ENCODE measurements around the gene PSTK.

PSTK gene

DNA sequence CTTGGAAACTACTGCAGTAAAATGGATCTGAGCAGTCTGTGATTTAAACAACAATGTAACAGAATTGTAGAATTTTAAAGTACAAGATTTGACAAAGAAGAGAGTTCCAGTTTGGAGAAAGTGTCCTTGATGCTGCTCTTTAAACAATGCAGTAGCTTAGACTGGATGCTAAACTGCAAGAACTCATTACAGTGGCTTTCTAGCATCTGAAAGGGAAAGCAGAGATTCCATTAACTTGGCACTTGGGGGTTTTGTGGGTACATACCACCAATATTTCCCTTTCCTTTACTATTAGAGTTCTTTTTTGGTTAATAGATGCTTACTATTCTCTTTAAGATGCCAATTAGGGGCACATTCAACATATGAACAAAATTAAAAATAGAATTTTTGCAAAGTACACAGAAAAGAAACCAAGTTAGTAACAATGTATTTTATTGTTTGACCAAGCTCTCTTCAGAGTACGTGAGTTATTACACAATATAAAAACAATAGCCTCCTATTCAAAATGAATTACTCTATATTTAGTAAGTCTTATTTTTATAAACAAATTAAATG, 11.9 kb downstream of the PSTK start:
- no peak for DNase-seq (ENCODE audit: low read depth)

DNA sequence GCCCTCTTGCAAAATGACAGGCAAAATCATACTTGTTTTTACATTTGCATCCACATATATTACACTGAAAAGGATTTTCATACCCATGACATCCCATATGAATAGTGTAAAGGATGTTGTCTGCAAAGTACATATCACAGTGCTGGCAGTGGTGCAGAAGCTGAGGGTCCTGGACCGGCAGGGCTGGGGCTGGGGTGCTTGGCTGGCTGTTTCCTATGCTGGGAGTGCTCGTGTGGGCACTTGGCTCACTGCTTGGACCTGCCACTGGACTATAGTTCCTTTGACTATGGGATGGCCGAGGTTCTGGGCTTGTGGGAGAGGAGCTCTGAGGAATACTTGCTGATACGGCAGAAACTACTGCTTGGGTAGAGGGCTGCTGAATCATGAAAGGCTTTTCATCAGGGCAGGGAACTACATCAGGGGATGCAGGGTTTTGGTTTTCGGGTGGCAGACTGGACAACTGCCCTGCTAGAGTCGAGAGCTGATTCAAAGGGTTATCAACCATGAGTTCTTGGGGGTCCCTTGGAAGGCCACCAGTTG, 13.7 kb downstream of the PSTK start:
- DNase-seq (ENCODE audit: low read depth), result no peak

DNA sequence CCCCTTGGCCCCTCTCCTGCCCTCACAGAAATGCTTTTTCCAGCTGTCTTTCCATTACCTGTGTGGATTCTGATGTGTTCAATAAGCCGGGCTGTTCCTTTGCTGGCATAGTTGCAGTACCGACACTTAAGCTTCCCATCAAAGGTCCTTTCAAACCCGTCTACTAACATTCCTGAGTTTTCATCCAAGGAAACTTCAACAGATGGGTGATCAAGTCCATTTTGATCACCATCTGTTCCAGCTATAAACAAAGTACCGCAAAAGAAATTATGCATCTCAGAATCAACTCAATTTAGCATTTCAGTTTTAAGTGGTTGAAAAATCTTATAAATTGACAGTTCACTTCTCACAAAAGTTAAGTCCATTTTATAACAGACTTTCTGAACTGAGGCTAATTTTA, 15.7 kb downstream of the PSTK start:
- DNase-seq (ENCODE audit: low read depth), result no peak

DNA sequence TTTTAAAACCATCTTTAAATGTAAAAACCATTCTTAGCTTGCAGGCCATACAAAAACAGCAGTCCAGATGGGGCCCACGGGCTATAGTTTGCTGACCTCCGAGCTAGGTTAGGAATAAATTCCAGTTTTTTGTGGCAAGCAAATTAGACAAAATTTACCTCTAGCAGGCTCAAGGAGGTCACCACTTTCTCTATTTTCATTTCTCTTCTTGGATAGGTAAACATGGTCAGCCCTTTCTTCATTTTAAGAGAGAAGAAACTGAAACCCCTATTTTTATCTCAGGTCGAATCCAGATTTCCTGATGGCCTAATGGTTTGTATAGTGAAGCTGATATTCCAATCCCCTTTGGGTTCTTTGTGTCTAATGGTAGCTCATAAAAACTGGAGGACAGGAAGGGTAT, 17.7 kb downstream of the PSTK start:
- DNase-seq (ENCODE audit: low read depth), result no peak

DNA sequence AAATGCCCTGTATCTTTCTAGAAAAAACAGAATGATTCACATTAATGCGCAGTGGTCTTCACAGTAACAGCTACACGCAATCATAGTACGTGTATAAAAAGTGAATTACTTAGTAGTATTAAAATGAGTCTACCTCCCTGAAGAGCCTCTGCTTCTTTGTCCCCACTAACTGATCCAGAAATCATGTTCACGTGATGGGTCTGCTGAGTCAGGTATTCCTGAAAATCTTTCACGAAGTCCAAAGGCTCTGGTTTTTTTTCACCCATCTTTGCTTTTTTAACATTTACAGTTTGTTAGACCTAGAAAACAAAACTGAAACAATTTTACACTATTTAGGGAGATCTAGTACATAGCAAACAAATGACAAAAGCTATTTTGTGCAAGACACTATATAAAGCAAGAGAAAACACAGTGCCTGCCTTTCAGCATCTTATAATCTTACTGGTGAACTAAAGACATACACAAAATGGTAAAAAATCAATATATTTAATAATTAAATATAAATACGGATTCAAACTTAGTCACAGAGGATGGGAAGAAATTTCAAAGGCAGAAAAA, 18.2 kb downstream of the PSTK start:
- no peak for DNase-seq (ENCODE audit: low read depth)

DNA sequence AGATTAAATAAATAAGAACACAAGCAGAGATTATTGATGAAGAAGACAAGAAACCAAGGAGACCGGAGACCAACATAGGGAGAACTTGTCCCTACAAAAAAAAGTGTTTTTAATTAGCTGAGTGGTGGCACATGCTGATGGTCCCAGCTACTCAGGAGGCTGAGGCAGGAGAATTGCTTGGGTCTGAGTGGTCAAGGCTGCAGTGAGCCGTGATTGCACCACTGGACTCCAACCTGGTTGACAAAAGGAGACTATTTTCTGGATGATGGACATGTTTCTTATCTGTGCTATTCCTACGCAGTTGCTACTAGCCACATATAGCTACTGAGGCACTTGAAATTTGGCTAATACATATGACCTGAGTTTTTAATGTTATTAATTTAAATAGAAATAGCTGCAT, 18.7 kb downstream of the PSTK start:
- DNase-seq (ENCODE audit: low read depth), result no peak

DNA sequence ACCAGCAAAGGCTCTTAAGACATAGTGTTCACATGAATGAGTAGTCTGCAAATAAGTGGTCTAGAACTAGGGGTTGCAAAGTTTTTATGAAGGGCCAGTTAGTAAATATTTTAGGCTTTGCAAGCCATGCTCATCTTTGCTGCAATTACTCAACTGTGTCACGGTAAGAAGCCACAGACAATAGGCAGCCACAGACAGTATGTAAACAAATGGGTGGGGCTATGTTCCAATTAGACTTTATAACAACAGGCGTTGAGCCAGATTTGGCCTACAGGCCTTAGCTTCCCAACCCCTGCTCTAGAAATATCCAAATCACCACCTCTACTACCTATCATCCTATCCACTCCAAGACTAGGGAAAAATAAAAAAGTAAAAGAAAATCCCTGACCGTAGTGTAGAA, 19.1 kb downstream of the PSTK start:
- DNase-seq (ENCODE audit: low read depth), result no peak

DNA sequence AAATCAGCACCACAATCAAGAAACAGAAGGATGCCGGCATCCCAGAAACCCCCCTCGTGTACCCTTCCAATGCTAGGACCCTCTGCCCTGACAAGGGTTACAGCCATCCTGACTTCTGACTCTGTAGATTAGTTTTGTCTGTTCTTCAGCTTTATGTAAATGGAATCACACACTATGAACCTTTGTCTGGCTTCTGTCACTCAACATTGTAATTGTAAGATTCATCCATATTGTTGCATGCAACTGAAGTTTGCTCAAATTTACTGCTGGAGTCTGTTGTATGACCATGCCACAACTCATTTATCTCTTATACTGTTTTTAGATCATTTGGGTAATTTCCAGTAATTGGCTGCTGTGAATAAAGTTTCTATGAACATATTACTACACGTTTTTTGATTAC, 20.0 kb downstream of the PSTK start:
- DNase-seq (ENCODE audit: low read depth), result no peak

DNA sequence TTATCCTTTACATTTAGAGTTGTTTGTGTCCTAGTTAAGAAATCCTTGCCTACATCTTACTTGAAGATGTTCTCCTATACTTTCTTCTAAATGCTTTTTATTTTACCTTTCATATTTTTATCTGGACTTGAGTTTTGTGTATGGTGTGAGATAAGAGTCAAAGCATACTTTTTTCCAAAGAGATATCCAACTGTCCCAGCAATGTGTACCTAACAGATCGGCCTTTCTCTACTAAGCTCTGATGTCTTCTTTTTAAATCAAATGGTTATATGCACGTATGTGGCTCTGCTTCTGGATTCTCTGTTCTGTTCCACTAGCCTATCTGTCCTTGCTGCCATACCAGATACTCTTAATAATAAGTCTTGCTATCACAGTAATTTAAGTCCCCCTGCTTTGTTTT, 21.2 kb downstream of the PSTK start:
- no peak for DNase-seq (ENCODE audit: low read depth)

DNA sequence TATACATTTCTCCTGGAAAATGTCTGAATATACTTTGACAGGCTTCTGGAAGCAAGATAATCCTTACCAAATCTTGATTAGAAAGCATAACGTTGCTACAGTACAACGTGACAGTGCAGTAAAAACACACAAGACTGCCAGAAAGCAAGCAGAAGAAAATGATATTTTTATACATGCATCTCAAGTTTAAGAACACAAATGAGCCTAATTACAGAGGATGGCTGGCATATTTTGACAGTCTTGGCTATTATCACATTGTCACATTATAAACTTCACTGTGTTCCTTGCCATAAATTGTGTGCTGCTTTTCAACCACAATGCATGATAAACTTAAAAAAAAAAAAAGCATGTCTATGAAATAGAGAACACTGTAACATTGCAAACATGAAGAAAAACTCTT, 24.1 kb downstream of the PSTK start:
- no peak for DNase-seq (ENCODE audit: low read depth)

DNA sequence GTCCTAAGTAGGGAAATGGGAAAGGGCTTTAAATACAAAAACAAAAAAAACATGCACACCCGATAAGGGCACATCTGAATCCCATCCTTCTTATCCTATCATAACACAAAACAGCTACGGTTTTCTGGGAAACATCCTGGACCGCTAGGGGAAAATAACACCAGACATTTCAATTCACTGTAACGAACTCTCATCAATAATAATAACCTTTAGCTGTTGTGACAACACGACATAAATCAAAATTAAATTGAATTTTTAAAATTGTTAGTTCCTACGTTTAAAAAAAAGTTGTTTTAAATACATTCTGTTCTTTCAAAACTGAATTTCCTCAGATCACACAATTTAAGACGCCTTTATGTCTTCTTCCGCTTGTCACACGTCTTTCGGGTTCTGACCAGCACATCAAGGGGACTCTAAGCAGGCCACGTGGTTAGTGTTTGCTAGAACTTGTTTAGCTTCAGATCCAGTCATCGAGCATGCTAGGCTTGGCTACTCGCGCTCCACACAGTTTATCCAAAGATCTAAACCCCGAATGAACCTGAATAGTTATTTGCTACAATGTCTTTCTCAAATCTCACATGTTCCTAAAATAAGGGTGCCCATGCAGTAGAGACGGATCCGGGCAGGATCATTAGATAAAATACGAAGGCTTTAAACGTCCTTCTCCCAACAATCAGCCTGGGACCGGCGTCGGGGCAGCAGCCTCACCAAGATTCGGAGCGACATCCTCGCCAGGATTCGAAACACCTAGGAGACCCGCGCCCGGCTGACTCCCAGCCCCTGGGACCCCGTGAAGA, 27.6 kb downstream of the PSTK start:
- peak; percentile 30 for DNase-seq (ENCODE audit: low read depth)

DNA sequence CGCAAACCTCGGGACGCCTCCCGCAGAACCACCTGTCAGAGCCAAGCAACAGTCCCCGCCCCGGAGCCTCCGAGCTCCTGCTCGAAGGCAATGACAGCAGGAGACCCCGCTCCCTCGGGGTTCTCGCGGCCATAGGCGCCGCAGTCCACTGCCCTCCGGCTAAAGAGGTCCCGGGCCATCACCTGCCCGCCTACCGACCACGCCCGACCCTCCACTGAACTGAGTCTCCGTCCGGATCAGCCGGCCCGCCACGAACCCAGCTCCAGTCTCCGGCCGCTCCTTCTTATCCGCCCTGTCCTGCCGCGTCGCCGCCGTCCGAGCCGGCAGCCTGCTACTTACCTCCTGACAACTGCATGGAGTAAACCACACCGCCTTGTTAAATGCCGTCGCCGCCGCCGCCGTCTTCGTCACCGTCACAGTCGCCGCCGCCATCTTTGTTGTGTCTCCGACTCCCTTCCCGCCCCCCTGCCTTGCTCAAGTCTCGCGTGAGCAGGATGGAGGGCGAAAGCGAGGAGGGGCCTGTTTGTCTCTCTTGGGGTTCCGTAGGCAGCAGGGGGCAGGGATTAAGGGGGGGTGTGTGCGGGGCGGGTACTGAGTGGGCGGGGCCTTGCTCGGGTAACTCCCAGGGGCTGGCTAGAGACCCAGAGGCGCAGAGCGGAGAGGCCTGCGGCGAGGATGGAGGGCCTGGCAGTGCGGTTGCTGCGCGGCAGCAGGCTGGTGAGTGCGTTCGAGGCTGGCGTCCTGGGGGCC, 28.3 kb downstream of the PSTK start, which contains the start of the genes ACADSB and IKZF5:
Gene ACADSB, plus strand, starts transcription at position 652 of the 750 bp plus-strand sequence. Its CDS starts 24 bp downstream, at position 676.
Gene IKZF5, minus strand, starts transcription at position 441 of the 750 bp plus-strand sequence. CDS start 10,170 bp downstream, outside the sequence.
- peak; percentile 96 for DNase-seq (ENCODE audit: low read depth)

DNA sequence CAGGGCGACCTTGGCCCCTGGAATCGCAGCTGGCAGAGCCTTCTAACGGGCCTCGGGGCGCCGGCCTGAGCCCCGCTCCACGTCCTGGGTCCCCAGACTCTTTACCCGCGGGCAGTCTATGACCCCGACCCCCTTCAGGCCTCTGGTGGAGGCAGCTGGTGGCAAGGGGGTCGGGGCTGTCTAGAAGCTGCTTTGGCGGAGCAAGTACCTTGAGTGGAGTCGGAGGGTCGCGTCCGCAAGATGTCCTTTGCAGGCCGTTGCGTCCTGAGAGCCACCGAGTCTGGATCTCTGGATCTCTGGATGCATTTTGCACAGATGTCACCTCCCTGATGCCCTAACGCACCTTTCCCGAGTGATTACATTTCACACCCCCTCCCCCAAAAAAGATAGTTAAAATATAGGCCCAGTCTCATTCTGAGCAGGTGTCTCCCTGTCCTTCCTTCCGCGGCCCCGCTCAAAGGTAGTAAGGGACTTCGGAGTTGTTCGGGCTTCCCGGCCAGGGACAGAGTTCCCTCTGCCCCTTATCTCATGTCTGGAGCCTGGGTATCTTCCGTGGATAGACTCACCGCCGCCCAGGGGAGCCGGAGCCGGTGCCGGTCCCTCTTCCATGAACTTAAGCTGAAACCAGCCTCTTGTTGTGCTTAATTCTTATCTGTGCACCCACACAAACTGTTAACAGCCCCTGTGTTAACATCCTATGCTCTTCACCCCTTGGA, 29.1 kb downstream of the PSTK start:
- DNase-seq (ENCODE audit: low read depth), result no peak

DNA sequence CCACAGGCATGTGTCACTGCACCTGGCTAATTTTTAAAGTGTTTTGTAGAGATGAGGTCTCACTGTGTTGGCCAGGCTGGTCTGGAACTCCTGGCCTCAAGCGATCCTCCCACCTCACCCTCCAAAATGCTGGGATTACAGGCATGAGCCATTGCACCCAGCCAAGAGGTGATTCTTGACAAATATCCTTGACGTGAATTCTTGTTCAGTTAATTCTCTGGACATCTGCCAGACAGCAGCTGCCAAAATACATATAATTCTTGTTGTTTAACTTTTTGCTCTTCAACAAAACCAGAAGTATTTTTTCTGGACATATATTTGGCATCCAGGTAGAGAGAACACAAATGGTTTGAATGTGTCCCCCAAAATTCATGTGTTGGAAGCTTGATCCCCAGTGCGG, 31.8 kb downstream of the PSTK start:
- no peak for DNase-seq (ENCODE audit: low read depth)

DNA sequence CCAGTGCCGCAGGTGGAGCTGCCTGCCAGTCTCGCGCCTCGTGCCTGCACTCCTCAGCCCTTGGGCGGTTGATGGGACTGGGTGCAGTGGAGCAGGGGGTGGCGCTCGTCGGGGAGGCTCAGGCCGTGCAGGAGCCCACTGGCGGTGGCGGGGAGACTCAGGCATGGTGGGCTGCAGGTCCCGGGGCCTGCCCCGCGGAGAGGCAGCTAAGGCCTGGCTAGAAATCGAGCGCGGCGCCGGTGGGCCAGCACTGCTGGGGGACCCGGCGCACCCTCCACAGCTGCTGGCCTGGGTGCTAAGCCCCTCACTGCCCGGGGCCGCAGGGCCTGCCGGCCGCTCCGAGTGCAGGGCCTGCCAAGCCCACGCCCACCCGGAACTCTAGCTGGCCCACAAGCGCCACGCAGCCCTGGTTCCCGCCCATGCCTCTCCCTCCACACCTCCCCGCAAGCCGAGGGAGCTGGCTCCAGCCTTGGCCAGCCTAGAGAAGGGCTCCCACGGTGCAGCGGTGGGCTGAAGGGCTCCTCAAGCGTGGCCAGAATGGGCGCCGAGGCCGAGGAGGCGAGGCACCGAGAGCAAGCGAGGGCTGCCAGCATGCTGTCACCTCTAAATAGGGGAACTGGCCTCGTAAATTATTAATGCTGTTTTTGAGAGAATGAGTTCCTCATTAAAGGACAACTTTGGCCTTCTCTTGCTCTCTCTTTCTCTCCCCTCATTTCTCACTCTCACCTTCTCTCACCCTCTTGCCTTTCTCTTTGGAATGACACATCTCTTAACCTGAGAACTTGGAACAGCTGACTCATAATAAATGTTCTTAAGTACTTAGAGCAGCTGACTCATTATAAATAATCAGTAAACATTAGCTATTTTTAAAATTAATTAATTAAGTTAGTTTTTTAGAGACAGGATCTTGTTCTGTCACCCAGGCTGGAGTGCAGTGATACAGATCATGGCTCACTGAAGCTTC, 33.5 kb downstream of the PSTK start:
- DNase-seq (ENCODE audit: low read depth), result no peak

DNA sequence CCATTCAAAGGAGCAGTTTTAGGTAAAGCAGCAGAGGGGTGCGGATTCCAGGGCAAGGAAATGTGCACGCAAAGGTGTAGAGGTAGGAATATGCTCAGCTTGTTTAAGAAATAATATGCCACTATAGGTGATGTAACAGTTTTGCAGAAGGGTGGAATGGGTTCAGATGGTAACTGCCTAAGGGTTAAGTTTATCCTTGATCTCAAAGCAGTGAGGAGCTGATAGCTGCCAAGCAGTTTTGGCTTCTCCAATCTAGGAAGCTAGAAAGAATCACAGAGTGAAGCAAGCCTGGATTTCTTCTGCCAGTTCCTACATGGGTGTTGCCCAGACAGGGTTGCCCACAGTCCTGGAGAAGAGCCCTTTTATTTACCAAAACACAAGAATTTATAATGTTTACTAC, 34.6 kb downstream of the PSTK start:
- no peak for DNase-seq (ENCODE audit: low read depth)

DNA sequence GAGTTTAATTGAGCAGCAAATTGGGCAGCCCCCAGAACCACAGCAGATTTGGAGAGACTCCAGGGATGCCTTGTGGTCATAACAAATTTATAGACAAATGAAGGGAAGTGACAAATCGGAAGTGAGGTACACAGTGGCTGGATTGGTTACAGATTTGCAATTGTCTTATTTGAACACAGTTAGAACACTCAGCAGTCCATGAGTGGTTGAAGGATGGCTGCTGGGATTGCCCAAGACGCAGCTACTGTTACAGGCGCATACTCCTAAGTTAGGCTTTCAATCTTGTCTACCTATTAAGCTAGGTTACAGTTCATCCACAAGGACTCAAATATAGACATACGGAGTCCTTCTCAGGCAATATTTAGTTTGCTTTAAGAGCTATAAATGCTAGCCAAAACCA, 36.0 kb downstream of the PSTK start:
- DNase-seq (ENCODE audit: low read depth), result no peak

DNA sequence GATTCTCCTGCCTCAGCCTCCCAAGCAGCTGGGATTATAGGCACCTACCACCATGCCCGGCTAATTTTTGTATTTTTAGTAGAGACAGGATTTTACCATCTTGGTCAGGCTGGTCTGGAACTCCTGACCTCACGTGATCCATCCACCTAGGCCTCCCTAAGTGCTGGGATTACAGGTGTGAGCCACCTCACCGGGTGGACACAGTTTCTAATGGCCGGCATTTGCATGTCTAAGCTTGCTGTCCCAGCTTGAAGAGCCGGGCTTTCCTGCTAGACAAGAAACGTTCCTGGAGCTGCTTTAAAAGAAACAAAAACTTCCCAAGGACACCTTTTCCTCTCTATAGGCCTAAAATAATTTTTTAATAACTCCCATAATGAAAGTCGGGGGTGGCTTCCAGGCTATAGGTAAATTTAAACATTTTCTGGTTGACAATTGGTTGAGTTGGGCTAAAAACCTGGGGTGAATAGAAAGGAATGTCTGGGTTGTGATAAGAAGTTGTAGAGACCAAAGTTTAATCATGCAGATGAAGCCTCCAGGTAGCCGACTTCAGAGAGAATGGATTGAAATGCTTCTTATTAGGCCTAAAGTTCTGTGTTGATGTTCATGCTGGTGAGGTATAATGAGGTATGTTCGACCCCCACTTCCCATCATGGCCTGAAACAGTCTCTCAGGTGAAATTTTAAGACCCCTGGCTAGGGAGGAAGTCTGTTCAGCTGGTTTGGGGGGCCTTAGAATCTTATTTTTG, 37.4 kb downstream of the PSTK start:
- DNase-seq (ENCODE audit: low read depth), result no peak

DNA sequence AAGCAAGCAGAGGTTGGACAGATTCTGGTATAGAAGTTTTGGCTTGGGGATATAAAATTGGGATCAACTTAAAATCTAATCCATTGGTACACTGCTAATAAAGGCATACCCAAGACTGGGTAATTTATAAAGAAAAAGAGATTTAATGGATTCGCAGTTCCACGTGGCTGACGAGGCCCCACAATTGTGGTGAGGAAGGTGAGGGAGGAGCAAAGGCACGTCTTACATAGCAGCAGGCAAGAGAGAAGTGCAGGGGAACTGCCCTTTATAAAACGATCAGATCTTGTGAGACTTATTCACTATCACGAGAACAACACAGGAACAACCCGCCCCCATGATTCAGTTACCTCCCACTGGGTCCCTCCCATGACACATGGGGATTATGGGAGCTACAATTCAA, 38.3 kb downstream of the PSTK start:
- DNase-seq (ENCODE audit: low read depth), result no peak

DNA sequence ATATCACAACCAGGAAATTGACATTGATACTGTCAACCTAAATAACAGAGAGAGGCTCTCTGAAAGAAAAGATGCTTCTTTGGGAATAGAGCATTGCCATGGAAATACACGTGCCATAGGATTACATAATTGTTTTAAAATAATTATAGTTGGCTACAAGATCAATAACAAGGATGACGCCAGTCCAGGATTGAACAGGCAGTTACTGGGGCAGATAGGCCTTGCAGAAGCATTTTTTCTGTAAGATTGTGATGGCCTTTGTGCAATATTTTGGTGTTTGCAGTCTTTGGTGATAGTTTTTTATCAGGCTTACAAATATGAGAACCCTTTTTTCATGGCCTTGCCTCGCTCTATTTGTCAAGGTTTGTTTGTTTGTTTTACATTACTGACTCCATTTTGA, 39.1 kb downstream of the PSTK start:
- DNase-seq (ENCODE audit: low read depth), result no peak
